Measurements from ENCODE around the gene VPREB3. TPM values are rescaled to one million over a fixed set of nuclear protein-coding genes. Genes with fewer than 3 reads are reported as not detected.

The VPREB3 gene
- total RNA-seq, 1 donor from 2014 or later: not detected

GRCh38 chr22:23754980-23755636 is 883 bp upstream of the VPREB3 start:
- no peaks in the 10 kb centered on the region for H3K36me3 ChIP-seq
- no peaks in the 10 kb centered on the region for H3K9me3 ChIP-seq
- no peak for ATAC-seq
- peaks cover 8% of the 10 kb centered on the region for H3K4me1 ChIP-seq
- TF ChIP-seq, protein P1, sequence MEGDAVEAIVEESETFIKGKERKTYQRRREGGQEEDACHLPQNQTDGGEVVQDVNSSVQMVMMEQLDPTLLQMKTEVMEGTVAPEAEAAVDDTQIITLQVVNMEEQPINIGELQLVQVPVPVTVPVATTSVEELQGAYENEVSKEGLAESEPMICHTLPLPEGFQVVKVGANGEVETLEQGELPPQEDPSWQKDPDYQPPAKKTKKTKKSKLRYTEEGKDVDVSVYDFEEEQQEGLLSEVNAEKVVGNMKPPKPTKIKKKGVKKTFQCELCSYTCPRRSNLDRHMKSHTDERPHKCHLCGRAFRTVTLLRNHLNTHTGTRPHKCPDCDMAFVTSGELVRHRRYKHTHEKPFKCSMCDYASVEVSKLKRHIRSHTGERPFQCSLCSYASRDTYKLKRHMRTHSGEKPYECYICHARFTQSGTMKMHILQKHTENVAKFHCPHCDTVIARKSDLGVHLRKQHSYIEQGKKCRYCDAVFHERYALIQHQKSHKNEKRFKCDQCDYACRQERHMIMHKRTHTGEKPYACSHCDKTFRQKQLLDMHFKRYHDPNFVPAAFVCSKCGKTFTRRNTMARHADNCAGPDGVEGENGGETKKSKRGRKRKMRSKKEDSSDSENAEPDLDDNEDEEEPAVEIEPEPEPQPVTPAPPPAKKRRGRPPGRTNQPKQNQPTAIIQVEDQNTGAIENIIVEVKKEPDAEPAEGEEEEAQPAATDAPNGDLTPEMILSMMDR (IDR thresholded peaks at IDR 0.05): no peak
- H3K27me3 ChIP-seq (ENCODE audit: low read depth): no peaks in the 10 kb centered on the region
- H3K4me3 ChIP-seq: no peak overlapping the region
- H3K27ac ChIP-seq: no peak overlapping the region
- DNase-seq: no peak
- intact Hi-C loops (cut with DNase I): no loop called here

DNA sequence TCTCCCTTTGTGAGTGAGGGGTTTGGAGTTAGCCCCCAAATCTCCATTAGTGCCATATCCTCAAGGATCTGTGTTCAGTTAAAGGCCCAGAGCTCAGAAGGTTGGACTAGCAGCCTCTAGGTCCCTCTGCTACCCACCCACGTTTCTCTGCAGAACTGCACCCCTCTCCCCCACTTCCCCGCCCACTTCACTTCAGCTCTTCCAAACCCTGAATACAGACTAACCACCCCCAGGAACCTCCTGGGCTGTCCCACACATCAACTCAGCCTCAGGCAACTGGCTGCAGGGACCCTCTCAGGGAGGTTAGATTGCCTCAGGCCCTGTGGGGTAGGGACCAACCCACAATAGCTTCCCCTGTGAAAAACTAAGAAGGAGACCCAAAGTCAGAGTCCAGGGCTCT is 840 bp downstream of the VPREB3 start:
- Histone ChIP-seq H3K4me3 (no peak overlapping the region), H3K27me3 (ENCODE audit: low read depth) (no peaks in the 10 kb centered on the region), H3K4me1 (peaks cover 14% of the 10 kb centered on the region), H3K9me3 (no peaks in the 10 kb centered on the region), H3K27ac (no peak overlapping the region), H3K36me3 (no peaks in the 10 kb centered on the region)
- no peak for ATAC-seq
- intact Hi-C loops (cut with DNase I): no loop called here
- DNase-seq: no peak
- TF ChIP-seq, protein P1 (IDR thresholded peaks at IDR 0.05): no peak

DNA sequence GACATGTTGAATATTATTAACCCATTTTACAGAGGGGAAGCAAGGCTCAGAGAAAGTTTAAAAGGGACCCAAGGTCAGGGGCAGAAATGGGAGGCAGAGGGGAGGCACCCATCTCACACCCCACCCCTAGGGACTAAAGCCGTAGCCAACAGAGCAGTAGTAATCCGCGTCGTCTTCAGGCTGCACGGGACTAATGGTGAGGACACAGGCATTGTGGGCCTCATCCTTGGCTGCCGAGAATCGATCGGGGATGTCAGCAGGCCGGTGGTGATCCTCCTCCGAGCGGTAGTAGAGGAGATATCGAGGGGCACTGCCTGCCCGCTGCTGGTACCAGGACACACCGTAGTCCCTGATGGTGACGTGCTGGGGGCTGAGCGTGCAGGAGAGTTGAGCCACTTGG is 1.5 kb downstream of the VPREB3 start:
- DNase-seq: no peak
- ATAC-seq: no peak
- H3K9me3 ChIP-seq: no peaks in the 10 kb centered on the region

DNA sequence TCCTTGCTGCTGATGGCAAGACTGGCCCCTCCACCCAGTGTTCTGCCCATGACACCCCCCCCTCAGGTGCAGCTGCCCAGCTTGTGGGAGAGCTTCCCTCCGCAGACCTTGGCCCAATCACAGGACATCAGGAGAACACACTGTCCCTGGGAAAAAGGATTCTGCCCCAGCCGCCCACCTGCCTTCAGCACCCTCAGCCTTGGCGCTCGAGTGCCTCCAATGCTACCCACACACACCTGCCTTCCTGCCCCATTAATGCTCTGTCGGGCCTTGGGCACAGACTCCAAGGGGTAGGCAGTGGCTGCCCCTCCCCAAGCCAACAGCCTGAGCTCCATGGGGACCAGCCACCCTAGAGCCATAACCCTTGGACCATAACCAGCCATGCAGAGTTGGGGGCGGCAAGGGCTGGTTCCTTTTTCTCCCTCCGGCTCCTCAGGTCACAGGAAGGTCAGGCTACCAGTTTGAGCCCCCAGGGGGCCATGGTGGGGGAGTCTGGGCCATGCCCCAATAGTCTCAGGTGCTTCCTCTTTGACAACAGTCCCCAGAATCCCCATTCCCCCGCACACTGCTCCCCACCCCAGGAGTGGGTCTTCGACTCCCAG is 2.0 kb downstream of the VPREB3 start:
- Histone ChIP-seq H3K4me3 (no peak overlapping the region), H3K27ac (no peak overlapping the region), H3K4me1 (peaks cover 14% of the 10 kb centered on the region), H3K36me3 (no peaks in the 10 kb centered on the region), H3K27me3 (ENCODE audit: low read depth) (no peaks in the 10 kb centered on the region), H3K9me3 (no peaks in the 10 kb centered on the region)
- intact Hi-C loops (cut with DNase I): no loop called here
- ATAC-seq: no peak
- TF ChIP-seq, protein P1 (IDR thresholded peaks at IDR 0.05): no peak
- DNase-seq: no peak

More for the DNA sequence above, 1.5 kb downstream of the VPREB3 start:
- TF ChIP-seq, protein P1 (IDR thresholded peaks at IDR 0.05): no peak
- H3K27me3 ChIP-seq (ENCODE audit: low read depth): no peaks in the 10 kb centered on the region
- no peak overlapping the region for H3K27ac ChIP-seq
- intact Hi-C loops (cut with DNase I): no loop called here
- no peaks in the 10 kb centered on the region for H3K36me3 ChIP-seq
- peaks cover 14% of the 10 kb centered on the region for H3K4me1 ChIP-seq
- H3K4me3 ChIP-seq: no peak overlapping the region

DNA sequence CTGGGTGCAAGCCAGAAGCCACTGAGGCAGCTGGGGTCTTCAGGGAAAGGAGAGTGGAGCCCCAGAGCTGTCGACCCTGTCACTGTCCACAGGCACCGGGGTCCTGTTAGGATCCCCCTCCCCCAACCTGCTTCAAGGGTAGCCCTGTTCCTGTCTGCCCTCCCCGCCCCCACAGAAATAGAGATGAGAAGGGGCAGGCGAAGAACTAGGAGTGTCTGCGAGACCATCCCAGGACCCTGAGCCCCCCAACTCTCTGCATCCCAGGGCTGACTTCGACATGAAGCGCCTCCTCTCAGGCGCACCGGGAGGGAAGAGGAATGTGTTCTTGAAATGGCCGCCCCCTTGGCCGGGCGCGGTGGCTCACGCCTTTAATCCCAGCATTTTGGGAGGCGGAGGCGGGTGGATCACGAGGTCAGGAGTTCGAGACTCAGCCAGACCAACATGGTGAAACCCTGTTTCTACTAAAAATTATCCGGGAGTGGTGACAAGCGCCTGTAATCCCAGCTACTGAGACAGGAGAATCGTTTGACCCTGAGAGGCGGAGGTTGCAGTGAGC is 2.7 kb downstream of the VPREB3 start:
- DNase-seq: no peak
- H3K27ac ChIP-seq: peak overlapping the region; percentile 93
- TF ChIP-seq, protein P1 (IDR thresholded peaks at IDR 0.05): no peak
- H3K4me1 ChIP-seq: peaks cover 14% of the 10 kb centered on the region
- H3K27me3 ChIP-seq (ENCODE audit: low read depth): no peaks in the 10 kb centered on the region
- peak overlapping the region; percentile 70 for H3K4me3 ChIP-seq
- no peaks in the 10 kb centered on the region for H3K9me3 ChIP-seq
- no peaks in the 10 kb centered on the region for H3K36me3 ChIP-seq
- ATAC-seq: peak; percentile 30 to 49
- intact Hi-C loops (cut with DNase I): no loop called here

All from lower lobe of right lung (tissue), 2 donors.